KOPT-K1 (cell line): ENCODE results near the gene LRRC39.
A peak's percentile ranks its signal among the peaks of the same experiment; 100 is the strongest.

ENCODE experiments used
- H3K27ac ChIP-seq: fragments of 200-600 bp; sonication (generic); 2 replicates; pipeline ENCODE4 v1.5.1; 2016; ENCODE audit warnings: antibody characterized with exemption, mild to moderate bottlenecking, low read depth, low read length; ENCODE audit not compliant: poor library complexity, severe bottlenecking
- H3K36me3 ChIP-seq: fragments of 200-600 bp; sonication (generic); 2 replicates; pipeline ENCODE4 v1.5.1; 2017; ENCODE audit warnings: antibody characterized with exemption, mild to moderate bottlenecking, low read length, moderate library complexity; ENCODE audit not compliant: insufficient read depth
- H3K9me3 ChIP-seq: fragments of 200-600 bp; sonication (generic); 2 replicates; pipeline ENCODE4 v1.5.1; 2017; ENCODE audit warnings: antibody characterized with exemption, low read length, mild to moderate bottlenecking; ENCODE audit not compliant: insufficient read depth, poor library complexity, severe bottlenecking

The LRRC39 gene

DNA sequence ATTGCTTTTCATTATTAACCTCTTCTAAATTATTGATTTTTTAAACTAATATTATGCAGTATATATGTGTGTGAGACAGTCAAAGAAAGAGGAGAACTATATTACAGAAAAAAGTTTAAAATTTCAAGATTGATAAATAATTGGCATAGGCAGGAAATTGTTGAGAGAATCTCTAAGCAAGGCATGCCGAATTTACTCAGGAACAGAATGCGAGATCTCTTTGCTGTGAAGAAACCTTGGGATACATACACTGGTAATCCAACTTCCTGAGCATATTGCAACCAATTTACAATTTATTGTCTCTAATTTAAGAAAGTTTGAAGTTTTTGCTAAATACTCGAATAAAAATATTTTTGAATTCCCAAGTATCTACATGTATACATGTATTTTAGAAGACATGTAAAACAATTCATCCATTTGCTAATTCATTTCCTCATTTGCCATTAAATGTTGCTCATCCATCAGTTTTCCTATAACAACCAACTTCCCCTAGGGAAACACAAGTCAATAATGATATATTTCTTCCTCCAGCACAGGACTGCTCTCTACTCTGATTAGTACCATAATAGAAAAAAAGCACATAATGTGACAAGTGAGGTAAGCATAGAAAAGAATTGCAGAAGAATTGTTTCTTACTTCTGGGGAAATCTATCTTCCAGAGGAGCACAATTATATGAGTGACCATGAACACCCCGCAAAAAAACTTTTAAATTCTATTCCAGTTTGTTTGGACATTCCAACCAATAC is 588 bp downstream of the LRRC39 start:
- H3K36me3 ChIP-seq, result no peaks in the 10 kb centered on the region
- no peaks in the 10 kb centered on the region for H3K9me3 ChIP-seq
- no peak overlapping the region for H3K27ac ChIP-seq

DNA sequence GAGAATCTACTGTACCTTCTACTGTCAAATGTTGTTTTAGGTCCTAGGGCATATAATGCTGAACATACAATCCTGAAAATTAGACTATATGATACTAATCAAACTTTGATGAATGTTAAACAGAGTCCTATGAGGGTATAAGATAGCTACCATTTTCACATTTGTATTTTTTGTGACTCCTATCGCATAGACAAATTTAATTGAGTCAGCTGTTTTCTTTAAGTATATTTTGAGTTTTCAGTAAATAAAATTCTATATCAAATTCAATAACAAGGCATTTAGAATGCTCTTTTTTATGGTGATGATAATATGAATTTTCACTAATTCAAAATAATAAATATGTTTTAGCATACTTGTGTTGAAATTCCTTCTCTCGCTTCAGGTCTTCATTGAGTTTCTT is 10.0 kb downstream of the LRRC39 start:
- no peak overlapping the region for H3K27ac ChIP-seq
- H3K36me3 ChIP-seq, result no peaks in the 10 kb centered on the region
- no peaks in the 10 kb centered on the region for H3K9me3 ChIP-seq

DNA sequence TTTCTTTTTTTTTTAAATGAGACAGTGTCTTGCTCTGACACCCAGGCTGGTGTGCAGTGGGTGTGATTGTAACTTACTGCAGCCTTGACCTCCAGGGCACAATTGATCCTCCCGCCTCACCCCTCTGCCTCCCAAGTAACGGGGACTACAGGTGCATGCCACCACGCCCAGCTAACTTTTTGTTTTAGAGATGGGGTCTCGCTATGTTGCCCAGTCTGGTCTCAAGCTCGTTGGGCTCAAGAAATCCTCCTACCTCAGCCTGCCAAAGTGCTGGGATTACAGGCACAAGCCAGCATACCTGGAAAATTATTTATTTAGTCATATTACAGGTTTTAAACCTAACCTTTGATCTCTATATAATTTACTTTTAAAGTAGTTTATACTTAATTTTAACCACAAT is 13.4 kb downstream of the LRRC39 start:
- no peaks in the 10 kb centered on the region for H3K36me3 ChIP-seq
- no peaks in the 10 kb centered on the region for H3K9me3 ChIP-seq
- no peak overlapping the region for H3K27ac ChIP-seq

DNA sequence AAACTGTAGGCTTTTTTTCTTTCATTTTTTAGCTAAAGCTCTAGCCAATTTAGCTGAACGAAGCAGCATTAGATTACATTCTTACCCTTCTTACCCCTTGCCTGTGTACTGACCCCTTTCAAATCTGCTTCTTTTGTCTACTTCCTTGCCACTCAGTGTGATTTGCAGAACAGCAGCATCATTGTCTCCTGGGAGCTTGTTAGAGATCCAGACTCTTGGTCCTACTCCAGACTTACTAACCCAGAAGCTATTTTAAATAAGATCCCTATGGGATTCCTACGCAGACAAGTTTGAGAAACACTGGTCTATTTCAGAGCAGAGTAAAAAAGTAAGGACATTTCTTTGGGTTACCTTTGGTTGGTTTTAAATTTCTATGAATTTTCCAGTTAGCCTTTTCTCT is 13.8 kb downstream of the LRRC39 start:
- no peak overlapping the region for H3K27ac ChIP-seq
- H3K9me3 ChIP-seq, result no peaks in the 10 kb centered on the region

DNA sequence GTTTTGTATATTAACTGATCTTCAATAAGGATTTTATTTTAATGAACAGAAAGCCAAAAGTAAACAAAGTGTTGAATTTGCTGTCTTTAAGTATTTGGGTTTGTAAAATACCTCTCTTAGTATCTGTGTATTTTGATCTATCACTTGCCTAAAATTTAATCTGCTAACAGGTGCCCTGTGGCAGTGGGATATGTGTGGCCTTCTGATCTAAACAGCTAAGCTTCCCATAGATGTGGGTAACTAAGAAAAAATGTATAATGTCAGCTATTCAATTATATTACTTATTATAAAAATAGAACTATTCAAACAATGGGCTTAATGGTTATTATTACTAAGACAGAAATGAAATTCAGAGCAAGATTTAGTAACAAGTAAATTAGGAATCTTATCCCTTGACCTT is 15.2 kb downstream of the LRRC39 start:
- Histone ChIP-seq H3K9me3 (no peaks in the 10 kb centered on the region), H3K36me3 (no peaks in the 10 kb centered on the region), H3K27ac (no peak overlapping the region)

More for the DNA sequence above, 13.8 kb downstream of the LRRC39 start:
- no peaks in the 10 kb centered on the region for H3K36me3 ChIP-seq

DNA sequence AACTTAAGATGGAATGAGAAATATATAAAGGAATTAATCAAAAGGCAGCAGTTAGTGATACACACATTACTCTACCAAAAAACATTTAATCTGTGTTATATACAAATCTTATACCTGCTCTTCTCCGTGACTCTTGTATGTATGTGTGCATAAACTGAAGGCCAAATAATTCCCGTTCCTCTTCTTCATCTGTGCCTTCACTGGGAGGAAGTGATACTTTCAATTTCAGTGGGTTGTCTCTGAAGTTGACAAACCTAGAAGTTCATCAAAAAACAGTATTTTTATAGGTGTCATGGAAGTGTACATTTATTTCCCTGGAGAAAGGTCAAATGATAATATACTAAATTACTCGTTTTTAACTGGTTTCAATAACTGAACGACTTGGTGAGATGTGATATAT is 25.8 kb downstream of the LRRC39 start:
- Histone ChIP-seq H3K9me3 (no peaks in the 10 kb centered on the region), H3K36me3 (peaks cover 35% of the 10 kb centered on the region), H3K27ac (no peak overlapping the region)

DNA sequence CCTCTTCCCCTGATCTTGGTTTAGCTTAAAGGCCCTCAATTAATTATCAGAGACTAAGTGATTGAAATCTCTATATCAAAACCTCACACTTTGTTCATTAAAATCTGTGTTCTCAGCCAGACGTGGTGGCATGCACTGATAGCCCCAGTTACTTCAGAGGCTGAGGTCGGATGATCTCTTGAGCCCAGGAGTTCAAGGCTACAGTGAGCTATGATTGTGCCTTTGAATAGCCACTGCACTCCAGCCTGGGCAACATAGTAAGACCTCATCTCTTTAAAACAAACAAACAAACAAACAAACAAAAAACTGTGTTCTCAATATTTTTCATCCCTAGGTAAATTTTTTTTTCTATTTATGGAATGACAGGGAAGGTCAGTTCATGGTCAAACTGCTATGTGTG is 26.4 kb downstream of the LRRC39 start:
- Histone ChIP-seq H3K9me3 (no peaks in the 10 kb centered on the region), H3K36me3 (peaks cover 41% of the 10 kb centered on the region), H3K27ac (no peak overlapping the region)

DNA sequence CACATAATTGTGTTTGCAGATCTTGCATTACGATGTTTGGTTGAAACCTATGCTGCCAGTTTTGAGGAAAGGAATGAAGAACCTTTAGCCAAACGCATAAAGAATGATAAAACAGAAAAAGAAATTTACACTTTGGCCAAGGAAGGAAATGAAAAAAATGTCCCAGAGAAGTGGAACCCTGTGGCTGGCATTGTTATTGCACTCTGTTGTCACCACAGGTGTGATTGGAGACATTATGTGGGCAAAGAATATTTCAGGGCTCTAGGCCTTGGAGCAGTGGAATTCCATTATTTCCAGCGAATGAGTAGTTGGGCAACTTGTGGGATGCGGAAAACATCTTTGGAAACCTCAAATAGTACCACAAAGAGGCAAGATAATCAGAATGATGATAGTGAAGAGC is 30.2 kb downstream of the LRRC39 start:
- Histone ChIP-seq H3K27ac (no peak overlapping the region), H3K36me3 (peaks cover 79% of the 10 kb centered on the region), H3K9me3 (no peaks in the 10 kb centered on the region)

DNA sequence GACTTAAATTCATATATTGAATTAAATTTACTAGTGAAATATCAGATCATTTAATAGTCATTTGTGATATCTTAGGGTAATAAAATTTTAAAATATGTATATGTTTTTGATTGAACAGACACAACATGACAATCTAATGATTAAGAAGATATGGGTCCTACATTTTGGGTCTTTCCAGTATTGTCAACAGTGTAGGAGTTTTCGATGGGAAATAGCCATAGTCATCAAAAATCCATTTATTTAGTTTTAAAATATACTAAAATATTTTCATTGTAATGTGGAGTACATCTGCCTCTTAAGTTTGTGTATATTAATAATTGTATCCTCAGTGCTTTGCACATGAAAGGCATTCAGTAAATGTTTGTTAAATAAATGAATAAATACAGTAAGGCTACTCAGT is 31.1 kb downstream of the LRRC39 start:
- Histone ChIP-seq H3K9me3 (no peaks in the 10 kb centered on the region), H3K36me3 (peaks cover 87% of the 10 kb centered on the region), H3K27ac (no peak overlapping the region)

DNA sequence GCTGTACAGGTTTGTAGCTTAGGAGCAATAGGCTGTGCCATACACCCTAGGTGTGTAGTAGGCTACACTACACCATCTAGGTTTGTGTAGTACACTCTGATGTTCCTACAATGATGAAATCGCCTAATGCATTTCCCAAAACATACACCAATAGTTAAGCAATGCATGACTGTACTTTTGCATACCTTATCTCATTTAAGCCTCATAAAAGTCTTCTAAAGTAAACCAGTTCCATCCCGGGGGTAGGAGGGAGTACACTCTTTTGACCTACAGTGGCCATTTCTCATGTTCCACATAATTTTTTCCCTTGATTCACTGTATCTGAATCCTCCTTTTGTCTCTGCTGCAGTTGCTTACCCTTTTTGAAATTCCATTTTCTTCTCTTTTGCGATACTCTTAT is 32.9 kb downstream of the LRRC39 start:
- Histone ChIP-seq H3K27ac (no peak overlapping the region), H3K9me3 (no peaks in the 10 kb centered on the region), H3K36me3 (peaks cover 98% of the 10 kb centered on the region)

DNA sequence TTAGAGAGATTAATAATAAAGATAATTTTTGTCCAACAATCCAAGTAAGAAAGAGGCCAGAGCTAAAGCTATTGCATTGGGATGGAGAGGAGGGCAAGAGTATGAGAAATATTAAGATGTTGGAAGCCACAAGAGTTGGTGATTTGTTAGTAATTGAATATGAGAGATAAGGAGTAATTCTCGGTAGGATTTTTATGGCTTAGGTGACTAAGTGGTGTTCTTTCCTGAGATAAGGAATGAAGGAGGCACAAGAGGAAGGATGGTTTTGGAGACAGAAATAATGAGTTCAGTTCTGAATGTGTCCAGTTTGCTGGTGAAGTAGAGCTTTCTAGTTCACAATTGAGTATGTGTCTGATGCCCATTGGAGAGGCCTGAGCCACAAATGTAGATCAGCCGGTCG is 35.7 kb downstream of the LRRC39 start:
- Histone ChIP-seq H3K36me3 (peaks cover 99% of the 10 kb centered on the region), H3K9me3 (no peaks in the 10 kb centered on the region), H3K27ac (no peak overlapping the region)

DNA sequence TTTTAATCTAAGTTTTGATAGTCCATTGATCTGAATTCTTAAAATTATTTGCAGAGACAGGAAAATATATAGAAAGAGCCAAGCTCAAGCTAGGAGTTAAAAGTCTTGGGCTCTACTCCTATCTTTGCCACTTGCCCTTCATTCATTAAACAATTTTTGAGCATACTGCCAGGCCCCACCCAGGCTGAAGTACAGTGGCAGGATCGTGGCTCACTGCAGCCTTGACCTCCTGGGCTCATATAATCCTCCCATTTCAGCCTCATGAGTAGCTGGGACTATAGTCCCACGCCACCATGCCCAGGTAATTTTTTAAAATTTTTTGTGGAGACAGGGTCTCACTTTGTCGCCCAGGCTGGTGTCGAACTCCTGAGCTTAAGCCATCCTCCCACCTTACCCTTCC is 36.9 kb downstream of the LRRC39 start:
- Histone ChIP-seq H3K27ac (no peak overlapping the region), H3K36me3 (peaks cover 94% of the 10 kb centered on the region), H3K9me3 (no peaks in the 10 kb centered on the region)

DNA sequence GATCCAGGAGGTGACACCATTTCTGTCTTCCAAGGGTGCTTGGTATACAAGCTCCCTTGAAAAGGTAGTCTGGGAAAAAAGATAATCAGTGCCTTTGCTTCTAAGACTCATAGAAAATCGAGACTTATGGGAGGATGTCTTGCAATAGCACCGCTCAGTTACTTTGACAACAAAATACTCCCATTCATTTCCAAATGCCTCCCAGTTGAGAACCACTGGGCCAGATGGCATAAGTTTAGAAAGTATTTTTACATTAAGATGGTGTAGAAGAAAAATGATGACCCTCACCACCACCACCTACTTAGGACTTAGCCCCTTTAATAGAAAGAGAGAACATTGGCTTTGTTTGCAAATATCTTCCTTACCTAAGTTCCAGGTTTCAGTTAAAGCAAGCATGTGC is 40.5 kb downstream of the LRRC39 start:
- Histone ChIP-seq H3K36me3 (peaks cover 59% of the 10 kb centered on the region), H3K27ac (no peak overlapping the region), H3K9me3 (no peaks in the 10 kb centered on the region)

DNA sequence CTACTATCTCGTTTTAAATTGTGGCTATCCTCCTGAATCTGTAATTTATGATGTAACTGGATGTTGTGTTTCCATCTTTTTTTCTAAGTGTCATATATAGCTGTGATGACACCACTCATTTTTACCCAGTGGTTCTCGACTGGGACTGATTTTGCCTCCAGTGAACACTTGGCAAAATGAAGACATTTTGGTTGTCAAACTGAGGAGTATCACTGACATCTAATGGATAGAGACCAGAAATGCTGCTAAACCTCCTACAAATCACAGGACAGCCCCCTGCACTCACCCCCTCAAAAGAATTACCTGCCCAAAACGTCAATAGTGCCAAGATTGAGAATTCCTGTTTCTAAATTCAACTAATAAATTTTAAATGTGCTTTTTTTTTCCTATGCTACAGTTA is 43.2 kb downstream of the LRRC39 start:
- Histone ChIP-seq H3K36me3 (peaks cover 32% of the 10 kb centered on the region), H3K9me3 (no peaks in the 10 kb centered on the region), H3K27ac (no peak overlapping the region)

DNA sequence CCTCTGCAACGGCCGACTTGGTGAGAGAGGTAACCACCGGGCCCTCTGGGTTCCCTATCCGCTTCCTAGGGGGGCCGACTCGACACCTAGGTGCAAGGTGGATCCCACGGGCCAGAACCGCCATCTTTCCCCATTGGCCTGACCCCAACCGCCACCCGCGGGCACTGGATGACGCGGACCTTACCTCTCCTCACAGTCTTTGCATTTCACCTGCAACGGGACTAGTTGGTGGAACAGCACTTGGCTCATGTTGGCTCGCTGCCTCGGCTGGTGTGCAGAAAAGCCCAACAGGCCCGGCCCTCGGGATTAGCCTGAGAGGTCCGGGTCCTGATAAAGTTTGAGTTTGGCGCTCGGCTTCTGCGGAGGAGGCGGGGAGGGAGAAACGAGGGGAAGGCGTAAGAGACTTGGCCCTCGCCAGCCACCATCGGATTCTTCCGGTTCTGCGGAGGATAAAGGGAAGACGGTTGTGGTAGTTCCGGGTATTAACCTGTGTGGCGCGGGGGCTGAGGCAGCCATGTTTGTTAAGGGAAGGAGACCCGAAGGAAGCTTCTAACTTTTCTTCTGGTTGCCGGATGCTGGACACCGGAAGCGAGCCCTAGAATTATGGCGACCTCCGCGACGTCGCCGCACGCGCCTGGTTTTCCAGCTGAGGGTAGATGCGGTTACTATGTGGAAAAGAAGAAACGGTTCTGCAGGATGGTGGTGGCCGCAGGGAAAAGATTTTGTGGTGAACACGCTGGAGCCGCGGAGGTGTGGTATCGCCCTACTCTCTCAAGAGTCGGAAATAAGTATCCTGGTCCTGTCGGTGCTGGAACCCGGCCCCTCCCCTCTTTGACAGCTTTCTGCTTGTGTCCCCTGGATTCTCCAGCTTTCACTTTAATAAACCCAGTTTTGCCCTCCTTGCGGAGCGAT is 45.2 kb downstream of the LRRC39 start, which contains the start of the genes SASS6 and TRMT13:
Gene SASS6 (minus strand): TSS at position 365 of the 912 bp plus-strand sequence. CDS start 116 bp downstream, at position 249.
Gene TRMT13 (plus strand): TSS at position 598 of the 912 bp plus-strand sequence. CDS start 6 bp downstream, at position 604.
- Histone ChIP-seq H3K27ac (peak within 1 kb of the TSS; percentile 89), H3K9me3 (no peaks in the 10 kb centered on the region), H3K36me3 (peaks cover 12% of the 10 kb centered on the region)
